Measurements from ENCODE around the gene METTL26. TPM values are rescaled to one million over a fixed set of nuclear protein-coding genes. Genes with fewer than 3 reads are reported as not detected.

The METTL26 gene
- total RNA-seq, 1 experiment from 2014 or later = 438 TPM

GRCh38 chr16:662095-662494 lies 26.0 kb upstream of the METTL26 start:
- no peak for DNase-seq (ENCODE audit: low read depth)
- in situ Hi-C loops (cut with HindIII; ENCODE audit: low pct_unique_long_range_greater_than_20kb, low sequenced_read_pairs) = no loop called here

GRCh38 chr16:661184-661821 lies 25.2 kb upstream of the METTL26 start:
- in situ Hi-C loops (cut with HindIII; ENCODE audit: low pct_unique_long_range_greater_than_20kb, low sequenced_read_pairs) = no loop called here
- no peak for DNase-seq (ENCODE audit: low read depth)

- DNase-seq (ENCODE audit: low read depth) = peak; percentile 88
- in situ Hi-C loops (cut with HindIII; ENCODE audit: low pct_unique_long_range_greater_than_20kb, low sequenced_read_pairs) = no loop called here
These were observed 24.5 kb upstream of the METTL26 start for GRCh38 chr16:660459-661183.

- in situ Hi-C loops (cut with HindIII; ENCODE audit: low pct_unique_long_range_greater_than_20kb, low sequenced_read_pairs) = no loop called here
These were observed 24.0 kb upstream of the METTL26 start for GRCh38 chr16:660132-660458.

GRCh38 chr16:659618-660017 lies 23.5 kb upstream of the METTL26 start:
- in situ Hi-C loops (cut with HindIII; ENCODE audit: low pct_unique_long_range_greater_than_20kb, low sequenced_read_pairs) = no loop called here

More at GRCh38 chr16:660132-660458, 24.0 kb upstream of the METTL26 start:
- DNase-seq (ENCODE audit: low read depth) = no peak

GRCh38 chr16:658679-659571 lies 22.8 kb upstream of the METTL26 start:
- in situ Hi-C loops (cut with HindIII; ENCODE audit: low pct_unique_long_range_greater_than_20kb, low sequenced_read_pairs) = no loop called here
- no peak for DNase-seq (ENCODE audit: low read depth)

More at GRCh38 chr16:659618-660017, 23.5 kb upstream of the METTL26 start:
- no peak for DNase-seq (ENCODE audit: low read depth)

- no peak for DNase-seq (ENCODE audit: low read depth)
- in situ Hi-C loops (cut with HindIII; ENCODE audit: low pct_unique_long_range_greater_than_20kb, low sequenced_read_pairs) = no loop called here
These were observed 21.4 kb upstream of the METTL26 start for GRCh38 chr16:657487-657886.

GRCh38 chr16:654034-654433 lies 17.9 kb upstream of the METTL26 start:
- in situ Hi-C loops (cut with HindIII; ENCODE audit: low pct_unique_long_range_greater_than_20kb, low sequenced_read_pairs) = no loop called here
- no peak for DNase-seq (ENCODE audit: low read depth)

GRCh38 chr16:652454-653305 lies 16.6 kb upstream of the METTL26 start:
- in situ Hi-C loops (cut with HindIII; ENCODE audit: low pct_unique_long_range_greater_than_20kb, low sequenced_read_pairs) = no loop called here
- no peak for DNase-seq (ENCODE audit: low read depth)

GRCh38 chr16:651844-652243 lies 15.7 kb upstream of the METTL26 start:
- in situ Hi-C loops (cut with HindIII; ENCODE audit: low pct_unique_long_range_greater_than_20kb, low sequenced_read_pairs) = no loop called here

GRCh38 chr16:649631-650030 lies 13.5 kb upstream of the METTL26 start:
- DNase-seq (ENCODE audit: low read depth) = no peak
- in situ Hi-C loops (cut with HindIII; ENCODE audit: low pct_unique_long_range_greater_than_20kb, low sequenced_read_pairs) = no loop called here

More at GRCh38 chr16:651844-652243, 15.7 kb upstream of the METTL26 start:
- no peak for DNase-seq (ENCODE audit: low read depth)

- in situ Hi-C loops (cut with HindIII; ENCODE audit: low pct_unique_long_range_greater_than_20kb, low sequenced_read_pairs) = no loop called here
- peak; percentile 92 for DNase-seq (ENCODE audit: low read depth)
These were observed 12.9 kb upstream of the METTL26 start, which contains the start of gene WDR90 for GRCh38 chr16:648781-649589. TSS of gene WDR90 (plus strand) at chr16:649365. CDS start at chr16:649417, 52 bp downstream.

GRCh38 chr16:648071-648780 lies 12.1 kb upstream of the METTL26 start:
- DNase-seq (ENCODE audit: low read depth) = peak; percentile 79
- in situ Hi-C loops (cut with HindIII; ENCODE audit: low pct_unique_long_range_greater_than_20kb, low sequenced_read_pairs) = no loop called here

GRCh38 chr16:647173-647902 lies 11.2 kb upstream of the METTL26 start:
- DNase-seq (ENCODE audit: low read depth) = no peak
- in situ Hi-C loops (cut with HindIII; ENCODE audit: low pct_unique_long_range_greater_than_20kb, low sequenced_read_pairs) = no loop called here

- DNase-seq (ENCODE audit: low read depth) = no peak
- in situ Hi-C loops (cut with HindIII; ENCODE audit: low pct_unique_long_range_greater_than_20kb, low sequenced_read_pairs) = no loop called here
These were observed 10.6 kb upstream of the METTL26 start for GRCh38 chr16:646679-647172.
